Measurements from ENCODE around the gene OR52J3.

DNA sequence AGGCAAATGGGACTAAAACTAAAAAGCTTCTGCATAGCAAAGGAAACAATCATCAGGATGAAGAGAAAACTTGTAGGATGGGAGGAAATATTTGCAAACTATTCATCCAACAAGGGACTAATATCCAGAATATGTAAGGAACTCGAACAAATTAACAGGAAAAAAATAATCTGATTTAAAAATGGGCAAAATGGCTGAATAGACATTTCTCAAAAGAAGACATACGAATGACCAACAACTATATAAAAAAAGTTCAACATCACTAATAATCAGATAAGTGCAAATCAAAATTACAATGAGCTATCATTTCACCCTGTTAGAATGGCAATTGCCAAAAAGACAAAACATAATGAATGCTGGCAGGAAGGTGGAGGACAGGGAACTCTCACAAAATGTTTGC lies 35.1 kb downstream of the OR52J3 start:
- TF ChIP-seq POLR2AphosphoS5 (IDR thresholded peaks at IDR 0.05; ENCODE audit: low read depth, low read length): no peak
- no peak for TF ChIP-seq RAD21 (IDR thresholded peaks at IDR 0.05; ENCODE audit: low read length)
- TF ChIP-seq, protein P1, sequence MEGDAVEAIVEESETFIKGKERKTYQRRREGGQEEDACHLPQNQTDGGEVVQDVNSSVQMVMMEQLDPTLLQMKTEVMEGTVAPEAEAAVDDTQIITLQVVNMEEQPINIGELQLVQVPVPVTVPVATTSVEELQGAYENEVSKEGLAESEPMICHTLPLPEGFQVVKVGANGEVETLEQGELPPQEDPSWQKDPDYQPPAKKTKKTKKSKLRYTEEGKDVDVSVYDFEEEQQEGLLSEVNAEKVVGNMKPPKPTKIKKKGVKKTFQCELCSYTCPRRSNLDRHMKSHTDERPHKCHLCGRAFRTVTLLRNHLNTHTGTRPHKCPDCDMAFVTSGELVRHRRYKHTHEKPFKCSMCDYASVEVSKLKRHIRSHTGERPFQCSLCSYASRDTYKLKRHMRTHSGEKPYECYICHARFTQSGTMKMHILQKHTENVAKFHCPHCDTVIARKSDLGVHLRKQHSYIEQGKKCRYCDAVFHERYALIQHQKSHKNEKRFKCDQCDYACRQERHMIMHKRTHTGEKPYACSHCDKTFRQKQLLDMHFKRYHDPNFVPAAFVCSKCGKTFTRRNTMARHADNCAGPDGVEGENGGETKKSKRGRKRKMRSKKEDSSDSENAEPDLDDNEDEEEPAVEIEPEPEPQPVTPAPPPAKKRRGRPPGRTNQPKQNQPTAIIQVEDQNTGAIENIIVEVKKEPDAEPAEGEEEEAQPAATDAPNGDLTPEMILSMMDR (IDR thresholded peaks at IDR 0.05): no peak
- TF ChIP-seq JUND (IDR thresholded peaks at IDR 0.05): no peak
- TF ChIP-seq SMC3 (IDR thresholded peaks at IDR 0.05; ENCODE audit: low read depth, low read length): no peak
- no peak for TF ChIP-seq TAF1 (IDR thresholded peaks at IDR 0.05; ENCODE audit: borderline replicate concordance, low read depth, low read length)
- no peak for TF ChIP-seq TEAD4 (IDR thresholded peaks at IDR 0.05; ENCODE audit: borderline replicate concordance, insufficient read depth)
- TF ChIP-seq, protein P2, sequence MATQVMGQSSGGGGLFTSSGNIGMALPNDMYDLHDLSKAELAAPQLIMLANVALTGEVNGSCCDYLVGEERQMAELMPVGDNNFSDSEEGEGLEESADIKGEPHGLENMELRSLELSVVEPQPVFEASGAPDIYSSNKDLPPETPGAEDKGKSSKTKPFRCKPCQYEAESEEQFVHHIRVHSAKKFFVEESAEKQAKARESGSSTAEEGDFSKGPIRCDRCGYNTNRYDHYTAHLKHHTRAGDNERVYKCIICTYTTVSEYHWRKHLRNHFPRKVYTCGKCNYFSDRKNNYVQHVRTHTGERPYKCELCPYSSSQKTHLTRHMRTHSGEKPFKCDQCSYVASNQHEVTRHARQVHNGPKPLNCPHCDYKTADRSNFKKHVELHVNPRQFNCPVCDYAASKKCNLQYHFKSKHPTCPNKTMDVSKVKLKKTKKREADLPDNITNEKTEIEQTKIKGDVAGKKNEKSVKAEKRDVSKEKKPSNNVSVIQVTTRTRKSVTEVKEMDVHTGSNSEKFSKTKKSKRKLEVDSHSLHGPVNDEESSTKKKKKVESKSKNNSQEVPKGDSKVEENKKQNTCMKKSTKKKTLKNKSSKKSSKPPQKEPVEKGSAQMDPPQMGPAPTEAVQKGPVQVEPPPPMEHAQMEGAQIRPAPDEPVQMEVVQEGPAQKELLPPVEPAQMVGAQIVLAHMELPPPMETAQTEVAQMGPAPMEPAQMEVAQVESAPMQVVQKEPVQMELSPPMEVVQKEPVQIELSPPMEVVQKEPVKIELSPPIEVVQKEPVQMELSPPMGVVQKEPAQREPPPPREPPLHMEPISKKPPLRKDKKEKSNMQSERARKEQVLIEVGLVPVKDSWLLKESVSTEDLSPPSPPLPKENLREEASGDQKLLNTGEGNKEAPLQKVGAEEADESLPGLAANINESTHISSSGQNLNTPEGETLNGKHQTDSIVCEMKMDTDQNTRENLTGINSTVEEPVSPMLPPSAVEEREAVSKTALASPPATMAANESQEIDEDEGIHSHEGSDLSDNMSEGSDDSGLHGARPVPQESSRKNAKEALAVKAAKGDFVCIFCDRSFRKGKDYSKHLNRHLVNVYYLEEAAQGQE (IDR thresholded peaks at IDR 0.05; ENCODE audit: low read depth, low read length): no peak
- TF ChIP-seq YY1 (IDR thresholded peaks at IDR 0.05; ENCODE audit: low read depth): no peak
- no peak for TF ChIP-seq ELF1 (IDR thresholded peaks at IDR 0.05)
- TF ChIP-seq MEF2A (IDR thresholded peaks at IDR 0.05; ENCODE audit: borderline replicate concordance, low read depth): no peak
- TF ChIP-seq EP300 (IDR thresholded peaks at IDR 0.05; ENCODE audit: borderline replicate concordance in 1 of 2, low read depth in 1 of 2, low read length in 1 of 2): no peak

Data from SK-N-SH (cell line).